OCI-LY3 (cell line): ENCODE results near the gene RNF40.

Experiments
- H2AFZ ChIP-seq: fragments of 200-600, 300-600 bp; shearing (Covaris generic); 2 replicates; pipeline ENCODE4 v1.6.0; 2014; ENCODE audit warnings: antibody characterized with exemption, low read depth, low read length
- H3K27ac ChIP-seq: fragments of 200-600, 300-600 bp; sonication (generic); 2 replicates; pipeline ENCODE4 v1.5.1; 2014; ENCODE audit warnings: mild to moderate bottlenecking, low read length, moderate library complexity, mixed read lengths
- H3K27me3 ChIP-seq: fragments of 200-600, 300-600 bp; sonication (generic); 2 replicates; pipeline ENCODE4 v1.6.1; 2014; ENCODE audit warnings: low read depth, low read length, mixed read lengths
- H3K36me3 ChIP-seq: fragments of 200-600, 300-600 bp; sonication (generic); replicated peaks from 2 replicates; pipeline ENCODE3; 2014; ENCODE audit warnings: low read depth, low read length, mixed read lengths
- H3K4me1 ChIP-seq: fragments of 300-600, 200-600 bp; sonication (generic); 2 replicates; pipeline ENCODE4 v1.6.1; 2014; ENCODE audit warnings: low read length, mixed read lengths
- H3K4me2 ChIP-seq: fragments of 200-600, 300-600 bp; sonication (generic); 2 replicates; pipeline ENCODE4 v1.6.1; 2014; ENCODE audit warnings: low read length, mixed read lengths
- H3K4me3 ChIP-seq: fragments of 300-600, 200-600 bp; sonication (generic); 2 replicates; pipeline ENCODE4 v1.5.1; 2014; ENCODE audit warnings: antibody characterized with exemption, mild to moderate bottlenecking, low read length, moderate library complexity
- H3K79me2 ChIP-seq: fragments of 300-600, 200-600 bp; shearing (Covaris generic); 2 replicates; pipeline ENCODE4 v1.6.1; 2014; ENCODE audit warnings: mild to moderate bottlenecking, low read length, mixed read lengths
- H3K9ac ChIP-seq: fragments of 300-600, 200-600 bp; shearing (Covaris generic); 2 replicates; pipeline ENCODE4 v1.6.0; 2014; ENCODE audit warnings: mild to moderate bottlenecking, low read length, moderate library complexity
- H3K9me3 ChIP-seq: fragments of 200-600, 300-600 bp; shearing (Covaris generic); 2 replicates; pipeline ENCODE4 v1.6.1; 2014; ENCODE audit warnings: low read length, mixed read lengths; ENCODE audit not compliant: insufficient read depth
- H4K20me1 ChIP-seq: fragments of 200-600, 300-600 bp; sonication (generic); 2 replicates; pipeline ENCODE4 v1.6.1; 2016; ENCODE audit warnings: low read length, mixed read lengths; ENCODE audit not compliant: insufficient read depth
- CTCF ChIP-seq: fragments of 200-600, 300-600 bp; sonication (generic); IDR thresholded peaks from 2 replicates; pipeline ENCODE4 v1.5.1; 2014; ENCODE audit warnings: antibody characterized with exemption, low read length, low read depth
- EZH2phosphoT487 ChIP-seq: fragments of 200-600 bp; shearing (Covaris generic); IDR thresholded peaks from 2 replicates; pipeline ENCODE4 v1.6.1; 2018; ENCODE audit warnings: antibody characterized with exemption, mixed run types, low read depth

RNF40 gene

GRCh38 chr16:30773826-30774225 is 11.7 kb downstream of the RNF40 start:
- H3K4me1 ChIP-seq: no peaks in the 10 kb centered on the region
- peaks cover 39% of the 10 kb centered on the region for H3K36me3 ChIP-seq
- H3K9me3 ChIP-seq: no peaks in the 10 kb centered on the region

GRCh38 chr16:30774367-30775130 is 12.4 kb downstream of the RNF40 start:
- Histone ChIP-seq H3K9ac (no peak overlapping the region), H3K4me2 (no peak overlapping the region), H3K9me3 (no peaks in the 10 kb centered on the region), H2AFZ (no peak overlapping the region), H3K4me1 (no peaks in the 10 kb centered on the region), H3K79me2 (no peaks in the 10 kb centered on the region), H3K27me3 (no peaks in the 10 kb centered on the region), H4K20me1 (no peaks in the 10 kb centered on the region), H3K4me3 (no peak overlapping the region), H3K36me3 (peaks cover 31% of the 10 kb centered on the region), H3K27ac (no peak overlapping the region)
- TF ChIP-seq EZH2phosphoT487: no peak
- TF ChIP-seq CTCF: no peak

More at GRCh38 chr16:30773826-30774225, 11.7 kb downstream of the RNF40 start:
- no peak overlapping the region for H3K4me3 ChIP-seq
- TF ChIP-seq EZH2phosphoT487 (no peak), CTCF (no peak)
- H3K27me3 ChIP-seq: no peaks in the 10 kb centered on the region
- no peak overlapping the region for H3K27ac ChIP-seq
- H3K4me2 ChIP-seq: no peak overlapping the region
- H3K79me2 ChIP-seq: no peaks in the 10 kb centered on the region
- no peak overlapping the region for H3K9ac ChIP-seq
- H2AFZ ChIP-seq: no peak overlapping the region
- no peaks in the 10 kb centered on the region for H4K20me1 ChIP-seq

- no peak overlapping the region for H2AFZ ChIP-seq
- H3K9ac ChIP-seq: no peak overlapping the region
- H3K27ac ChIP-seq: no peak overlapping the region
- H3K79me2 ChIP-seq: no peaks in the 10 kb centered on the region
- peaks cover 30% of the 10 kb centered on the region for H3K36me3 ChIP-seq
- no peak overlapping the region for H3K4me2 ChIP-seq
- TF ChIP-seq CTCF (no peak), EZH2phosphoT487 (no peak)
- no peaks in the 10 kb centered on the region for H3K27me3 ChIP-seq
- H3K9me3 ChIP-seq: no peaks in the 10 kb centered on the region
- no peak overlapping the region for H3K4me3 ChIP-seq
- H4K20me1 ChIP-seq: no peaks in the 10 kb centered on the region
- no peaks in the 10 kb centered on the region for H3K4me1 ChIP-seq
These were observed 12.9 kb downstream of the RNF40 start for GRCh38 chr16:30775131-30775391.

- TF ChIP-seq CTCF: no peak
- TF ChIP-seq EZH2phosphoT487: no peak
- Histone ChIP-seq H3K27ac (no peak overlapping the region), H4K20me1 (no peaks in the 10 kb centered on the region), H3K36me3 (peaks cover 27% of the 10 kb centered on the region), H3K4me3 (no peak overlapping the region), H3K79me2 (no peaks in the 10 kb centered on the region), H2AFZ (no peak overlapping the region), H3K9me3 (no peaks in the 10 kb centered on the region), H3K4me1 (no peaks in the 10 kb centered on the region), H3K9ac (no peak overlapping the region), H3K27me3 (no peaks in the 10 kb centered on the region), H3K4me2 (no peak overlapping the region)
These were observed 13.5 kb downstream of the RNF40 start for GRCh38 chr16:30775392-30776188.
